ENCODE results near the gene SLC49A4. TPM values are rescaled to one million over a fixed set of nuclear protein-coding genes. Genes with fewer than 3 reads are reported as not detected.

Gene SLC49A4
- total RNA-seq, 2 experiments from 2014 or later: 2.4 TPM

DNA sequence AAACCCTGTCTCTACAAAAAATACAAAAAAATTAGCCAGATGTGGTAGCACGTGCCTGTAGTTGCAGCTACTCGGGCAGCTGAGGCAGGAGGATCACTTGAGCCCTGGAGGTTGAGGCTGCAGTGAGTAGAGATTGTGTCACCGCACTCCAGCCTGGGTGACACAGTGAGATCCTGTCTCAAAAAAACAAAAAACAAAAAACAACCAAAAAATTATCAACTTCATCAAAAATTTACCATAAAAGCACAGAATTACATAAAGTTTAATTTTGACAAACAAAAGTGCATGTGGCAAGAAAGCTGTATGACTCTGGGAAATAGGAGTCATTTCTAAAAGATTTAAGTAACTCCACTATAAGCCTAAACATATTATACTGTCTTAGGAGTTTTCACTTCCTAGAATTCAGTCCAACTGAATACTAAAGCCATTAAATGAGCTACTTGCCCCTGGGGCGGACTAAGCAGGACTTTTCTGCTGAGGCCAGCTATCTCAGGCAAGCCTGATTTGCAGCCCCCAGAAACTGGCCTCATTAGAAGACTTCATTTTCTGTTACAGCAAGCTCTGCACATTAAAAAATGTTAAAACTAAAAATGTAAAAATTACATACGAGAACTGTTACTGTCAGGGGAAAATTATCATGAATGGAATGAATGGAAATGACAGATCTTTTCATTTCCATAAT lies 24.2 kb upstream of the SLC49A4 start:
- no peaks in the 10 kb centered on the region for H3K9me3 Mint-ChIP-seq
- H3K4me1 Mint-ChIP-seq: peaks cover 1% of the 10 kb centered on the region
- DNase-seq: no peak
- H3K27me3 Mint-ChIP-seq: no peaks in the 10 kb centered on the region
- ChIA-PET POLR2A (no interaction called here), CTCF (no interaction called here)
- no peak overlapping the region for H3K27ac Mint-ChIP-seq
- no peak overlapping the region for H3K4me3 Mint-ChIP-seq
- H3K36me3 Mint-ChIP-seq (ENCODE audit: low read depth): peaks cover 2% of the 10 kb centered on the region

DNA sequence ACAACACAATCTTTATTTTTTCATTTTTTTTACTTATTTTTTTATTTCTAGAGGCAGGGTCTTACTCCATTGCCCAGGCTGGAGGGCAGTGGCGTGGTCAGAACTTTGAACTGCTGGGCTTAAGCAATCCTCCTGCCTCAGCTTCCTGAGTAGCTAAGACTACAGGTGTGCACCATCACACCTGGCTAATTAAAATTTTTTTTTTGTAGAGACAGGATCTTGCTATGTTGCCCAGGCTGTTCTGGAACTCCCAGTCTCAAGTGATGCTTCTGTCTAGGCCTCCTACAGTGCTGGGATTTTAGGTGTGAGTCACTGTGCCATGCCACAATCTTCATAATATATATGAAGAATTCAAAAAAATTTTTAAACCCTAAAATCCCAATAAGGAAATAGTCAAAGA lies 22.0 kb upstream of the SLC49A4 start:
- no peak overlapping the region for H3K27ac Mint-ChIP-seq
- ChIA-PET POLR2A (no interaction called here), CTCF (interaction anchor here (1.1 kb wide), 1 partner anchor 18 kb away, joined by 7 read pairs; no protein-coding TSS in a partner anchor)
- DNase-seq: no peak
- no peaks in the 10 kb centered on the region for H3K9me3 Mint-ChIP-seq
- H3K36me3 Mint-ChIP-seq (ENCODE audit: low read depth): peaks cover 2% of the 10 kb centered on the region
- no peaks in the 10 kb centered on the region for H3K27me3 Mint-ChIP-seq
- no peak overlapping the region for H3K4me3 Mint-ChIP-seq
- peaks cover 1% of the 10 kb centered on the region for H3K4me1 Mint-ChIP-seq

DNA sequence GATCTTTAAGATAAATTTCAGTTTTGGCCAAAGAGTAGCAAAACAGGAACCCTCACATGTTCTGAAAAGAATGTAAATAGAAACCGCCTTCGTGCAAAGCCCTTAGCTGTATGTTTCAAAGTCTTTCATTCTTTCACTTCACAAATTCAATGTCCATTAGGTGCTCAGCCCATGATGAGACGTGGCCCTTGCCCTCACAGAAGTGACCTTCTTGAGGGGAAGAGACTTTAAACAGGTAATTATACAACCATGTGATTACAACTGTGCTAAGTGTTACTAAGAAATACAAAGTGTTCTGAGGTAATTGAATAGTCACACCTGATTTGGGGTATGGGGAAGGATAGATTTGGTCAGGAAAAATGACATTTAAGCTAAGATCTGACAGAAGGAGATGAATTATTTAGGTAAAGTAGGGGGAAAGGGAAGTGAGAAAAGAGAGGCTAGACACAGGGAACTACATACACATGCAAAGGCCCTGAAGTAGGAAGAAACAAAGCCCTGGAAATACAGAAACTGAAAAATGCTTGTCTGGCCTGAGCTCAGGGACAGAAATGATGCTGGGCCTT lies 20.8 kb upstream of the SLC49A4 start:
- Mint-ChIP-seq H3K4me3 (no peak overlapping the region), H3K9me3 (no peaks in the 10 kb centered on the region), H3K27ac (no peak overlapping the region), H3K27me3 (no peaks in the 10 kb centered on the region), H3K36me3 (ENCODE audit: low read depth) (peaks cover 2% of the 10 kb centered on the region), H3K4me1 (peaks cover 1% of the 10 kb centered on the region)
- ChIA-PET POLR2A (no interaction called here), CTCF (no interaction called here)
- no peak for DNase-seq

DNA sequence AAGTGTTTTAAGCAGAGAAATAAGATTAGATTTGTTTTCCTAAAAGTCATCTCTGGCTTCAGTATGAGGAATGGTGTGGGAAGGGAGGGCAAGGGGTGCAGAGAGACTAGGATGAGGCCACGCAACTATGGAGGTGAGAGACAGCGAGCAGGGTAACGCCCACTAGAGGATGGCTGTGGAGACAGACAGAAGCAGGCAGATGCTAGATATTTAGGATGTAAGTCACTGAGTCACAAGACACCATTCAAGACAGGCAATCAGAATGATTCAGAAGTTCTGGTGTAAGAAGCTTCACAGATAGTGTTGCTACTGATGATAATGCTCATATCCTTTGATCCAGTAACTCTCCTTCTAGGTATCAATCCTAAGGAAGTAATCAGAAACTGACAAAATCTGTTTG lies 20.3 kb upstream of the SLC49A4 start:
- ChIA-PET CTCF (no interaction called here), POLR2A (no interaction called here)
- DNase-seq: no peak
- H3K27me3 Mint-ChIP-seq: no peaks in the 10 kb centered on the region
- H3K4me3 Mint-ChIP-seq: no peak overlapping the region
- peaks cover 2% of the 10 kb centered on the region for H3K36me3 Mint-ChIP-seq (ENCODE audit: low read depth)
- H3K27ac Mint-ChIP-seq: no peak overlapping the region
- H3K9me3 Mint-ChIP-seq: no peaks in the 10 kb centered on the region
- H3K4me1 Mint-ChIP-seq: no peaks in the 10 kb centered on the region

DNA sequence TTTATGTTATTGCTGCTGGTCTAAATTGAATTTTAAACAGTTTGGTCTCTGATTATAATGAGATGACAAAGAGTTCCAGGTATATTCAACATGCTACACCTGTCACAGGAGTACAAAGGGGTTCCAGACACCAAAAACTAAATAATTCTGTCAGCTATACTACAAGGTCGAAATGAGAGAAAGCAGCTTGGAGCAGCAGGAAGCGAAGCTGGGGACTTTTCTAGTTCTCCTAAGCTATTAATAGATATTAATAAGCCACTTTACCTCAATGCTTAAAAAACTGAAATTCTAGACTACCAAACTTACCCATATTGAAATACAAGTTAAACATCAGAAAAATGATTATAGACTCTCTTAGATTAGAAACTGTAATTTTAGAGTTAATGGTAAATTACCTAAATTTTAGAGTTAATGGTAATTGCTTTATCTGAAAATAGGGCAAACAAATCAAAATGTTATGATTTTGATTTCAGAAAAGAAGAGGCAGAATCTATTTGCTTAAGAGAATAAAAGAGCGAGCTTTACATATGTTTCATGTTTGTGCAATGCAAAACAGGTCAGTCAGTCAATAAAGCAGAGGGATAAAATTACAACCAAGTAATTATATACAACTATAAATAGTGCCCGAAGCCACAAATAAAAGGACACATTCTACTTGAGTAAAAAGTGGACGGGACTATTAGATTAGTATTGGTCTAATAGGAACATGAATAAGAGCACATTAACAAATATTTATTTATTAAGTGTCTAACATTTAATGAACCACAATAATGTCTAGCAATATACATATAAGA lies 18.0 kb upstream of the SLC49A4 start:
- no peak overlapping the region for H3K27ac Mint-ChIP-seq
- no peak overlapping the region for H3K4me3 Mint-ChIP-seq
- POLR2A ChIA-PET: no interaction called here
- H3K4me1 Mint-ChIP-seq: no peaks in the 10 kb centered on the region
- no peaks in the 10 kb centered on the region for H3K27me3 Mint-ChIP-seq
- CTCF ChIA-PET: interaction anchor here (0.7 to 0.8 kb wide), 2 partner anchors 8 to 97 kb away, joined by 3 to 4 read pairs; no protein-coding TSS in a partner anchor
- DNase-seq: no peak
- H3K36me3 Mint-ChIP-seq (ENCODE audit: low read depth): peaks cover 4% of the 10 kb centered on the region
- H3K9me3 Mint-ChIP-seq: no peaks in the 10 kb centered on the region

DNA sequence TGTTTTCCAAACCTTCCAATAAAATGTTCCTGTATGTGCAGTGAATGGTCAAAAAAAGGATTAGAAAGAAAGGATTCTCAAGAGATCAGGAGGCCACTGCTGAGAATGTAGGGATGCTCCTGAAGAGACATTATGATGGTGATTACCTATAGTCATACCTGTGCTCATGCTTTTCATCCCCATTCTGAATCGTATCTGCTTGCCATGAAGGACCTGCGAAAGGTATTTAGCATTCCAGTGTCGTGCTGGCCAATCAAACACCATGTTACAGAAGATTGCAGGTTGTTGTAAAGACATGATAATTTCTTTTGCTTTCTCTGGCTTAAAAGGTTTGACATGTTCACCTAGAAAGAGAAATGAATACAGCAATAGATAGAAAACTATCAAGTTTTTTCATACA lies 17.3 kb upstream of the SLC49A4 start:
- peaks cover 4% of the 10 kb centered on the region for H3K36me3 Mint-ChIP-seq (ENCODE audit: low read depth)
- ChIA-PET POLR2A (no interaction called here), CTCF (no interaction called here)
- no peaks in the 10 kb centered on the region for H3K4me1 Mint-ChIP-seq
- H3K4me3 Mint-ChIP-seq: no peak overlapping the region
- DNase-seq: no peak
- no peak overlapping the region for H3K27ac Mint-ChIP-seq
- H3K27me3 Mint-ChIP-seq: no peaks in the 10 kb centered on the region
- H3K9me3 Mint-ChIP-seq: no peaks in the 10 kb centered on the region

DNA sequence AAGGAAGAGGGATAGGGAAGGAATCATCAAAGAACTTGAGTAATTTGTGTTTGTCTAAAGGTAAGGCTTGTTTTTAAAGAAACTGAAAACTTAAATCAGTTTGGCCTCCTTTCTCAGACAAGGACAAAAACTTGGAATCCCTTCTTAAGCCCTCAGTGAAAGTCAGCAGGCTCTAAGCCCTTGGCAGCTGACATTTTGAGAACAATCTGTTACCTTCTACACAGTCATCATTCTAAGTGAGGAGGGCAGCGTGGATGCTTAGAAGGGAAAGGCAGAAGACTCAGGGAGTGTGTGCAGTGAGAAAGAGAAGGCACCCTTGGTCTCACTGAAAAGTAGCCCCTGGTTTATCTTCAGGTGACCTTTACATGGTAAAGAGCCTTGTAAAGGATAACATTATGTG lies 12.1 kb upstream of the SLC49A4 start:
- DNase-seq: no peak
- Mint-ChIP-seq H3K9me3 (no peaks in the 10 kb centered on the region), H3K27me3 (no peaks in the 10 kb centered on the region), H3K4me3 (no peak overlapping the region), H3K36me3 (ENCODE audit: low read depth) (peaks cover 4% of the 10 kb centered on the region), H3K4me1 (peaks cover 9% of the 10 kb centered on the region), H3K27ac (no peak overlapping the region)
- ChIA-PET CTCF (no interaction called here), POLR2A (no interaction called here)

DNA sequence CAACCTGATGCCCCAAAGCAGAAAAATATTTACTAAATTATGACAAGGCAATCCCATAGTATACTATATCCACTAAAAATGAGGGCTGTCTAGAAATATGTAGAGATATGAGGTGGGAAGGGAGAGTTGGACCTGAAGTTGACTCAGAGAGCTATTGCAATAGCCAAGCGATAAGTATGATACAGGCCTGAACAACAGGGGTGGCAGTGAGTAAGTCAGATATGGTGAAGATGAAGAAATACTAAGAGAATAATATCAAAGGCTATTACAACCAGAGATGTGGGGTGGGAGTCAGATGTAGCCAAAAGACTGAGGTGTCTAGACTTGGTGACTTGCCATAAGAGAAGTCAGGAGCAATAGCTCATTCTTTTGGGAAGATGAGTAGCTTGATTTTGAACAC lies 10.4 kb upstream of the SLC49A4 start:
- CTCF ChIA-PET: interaction anchor here (0.6 to 1.0 kb wide), 2 partner anchors 8 to 305 kb away, joined by 3 read pairs; no protein-coding TSS in a partner anchor
- Mint-ChIP-seq H3K4me3 (no peak overlapping the region), H3K36me3 (ENCODE audit: low read depth) (peaks cover 4% of the 10 kb centered on the region), H3K4me1 (peaks cover 13% of the 10 kb centered on the region), H3K9me3 (no peaks in the 10 kb centered on the region), H3K27ac (no peak overlapping the region), H3K27me3 (no peaks in the 10 kb centered on the region)
- POLR2A ChIA-PET: interaction anchor here (1.6 kb wide), 1 partner anchor 9 kb away, joined by 4 read pairs; the partner anchor contains the start of gene HSPBAP1
- DNase-seq: no peak

DNA sequence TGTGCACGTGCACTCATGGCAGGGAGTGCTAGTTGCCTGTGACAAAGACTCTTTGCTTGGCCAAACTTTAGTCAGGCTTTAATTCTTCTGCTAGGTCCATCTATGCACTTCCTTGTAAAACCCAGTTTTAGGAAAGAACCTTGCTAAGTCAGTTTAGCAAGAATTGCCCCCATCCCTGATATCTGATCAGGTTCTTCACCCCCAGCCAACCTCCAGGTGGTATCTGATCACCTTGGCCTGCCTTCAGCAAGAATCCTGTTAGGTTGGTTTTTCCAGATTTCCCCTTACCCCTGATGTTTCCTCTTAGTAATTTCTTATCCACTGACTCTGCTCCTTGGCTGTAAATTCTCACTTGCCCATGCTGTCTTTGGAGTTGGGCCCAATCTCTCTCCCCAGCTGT lies 9.6 kb upstream of the SLC49A4 start:
- H3K9me3 Mint-ChIP-seq: no peaks in the 10 kb centered on the region
- ChIA-PET POLR2A (interaction anchor here (1.6 kb wide), 1 partner anchor 8 kb away, joined by 4 read pairs; the partner anchor contains the start of gene HSPBAP1), CTCF (interaction anchor here (1.0 kb wide), 1 partner anchor 9 kb away, joined by 3 read pairs; no protein-coding TSS in a partner anchor)
- H3K4me1 Mint-ChIP-seq: peaks cover 13% of the 10 kb centered on the region
- DNase-seq: no peak
- no peak overlapping the region for H3K4me3 Mint-ChIP-seq
- peaks cover 4% of the 10 kb centered on the region for H3K36me3 Mint-ChIP-seq (ENCODE audit: low read depth)
- no peak overlapping the region for H3K27ac Mint-ChIP-seq
- H3K27me3 Mint-ChIP-seq: no peaks in the 10 kb centered on the region

DNA sequence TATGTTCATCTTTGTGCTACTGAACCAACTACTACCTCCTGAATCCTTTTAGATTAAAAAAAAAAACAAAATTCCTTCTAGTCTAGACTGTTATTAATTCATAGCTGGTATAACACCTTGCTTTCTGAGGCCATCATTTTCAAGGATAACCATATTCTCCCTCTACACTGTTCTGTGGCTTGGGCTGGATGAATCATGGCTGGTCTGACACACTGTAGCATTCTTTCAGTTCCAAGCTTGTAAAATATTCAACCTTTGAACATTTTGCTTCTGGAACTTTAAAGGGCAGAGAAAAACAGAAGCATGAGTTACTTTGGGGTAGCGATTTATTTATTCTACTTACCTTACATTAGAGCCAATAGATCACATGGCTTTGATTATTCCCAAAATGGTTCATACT lies 8.8 kb upstream of the SLC49A4 start:
- peaks cover 13% of the 10 kb centered on the region for H3K4me1 Mint-ChIP-seq
- H3K9me3 Mint-ChIP-seq: no peaks in the 10 kb centered on the region
- no peak for DNase-seq
- ChIA-PET POLR2A (no interaction called here), CTCF (no interaction called here)
- no peak overlapping the region for H3K4me3 Mint-ChIP-seq
- H3K27ac Mint-ChIP-seq: no peak overlapping the region
- no peaks in the 10 kb centered on the region for H3K27me3 Mint-ChIP-seq
- peaks cover 4% of the 10 kb centered on the region for H3K36me3 Mint-ChIP-seq (ENCODE audit: low read depth)

DNA sequence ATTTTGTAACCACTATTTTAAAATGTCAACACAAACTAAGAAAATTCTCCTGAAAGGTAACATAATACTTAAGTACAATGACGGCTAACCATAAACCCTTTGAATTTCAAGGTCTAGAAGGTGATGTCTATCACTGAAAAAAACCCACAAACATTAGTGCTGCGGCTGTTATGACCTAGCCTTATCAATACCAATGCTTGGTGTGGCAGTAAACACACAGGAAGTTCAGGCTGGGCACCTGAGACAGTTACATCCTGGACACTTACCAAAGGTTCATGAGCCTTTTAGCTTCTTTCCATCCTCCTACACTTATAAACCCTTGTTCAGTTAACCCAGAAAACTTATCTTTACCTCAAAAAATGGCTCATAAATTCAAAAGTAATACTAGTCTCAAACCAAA lies 7.0 kb upstream of the SLC49A4 start:
- CTCF ChIA-PET: no interaction called here
- H3K27ac Mint-ChIP-seq: no peak overlapping the region
- DNase-seq: no peak
- H3K27me3 Mint-ChIP-seq: no peaks in the 10 kb centered on the region
- H3K9me3 Mint-ChIP-seq: no peaks in the 10 kb centered on the region
- no peak overlapping the region for H3K4me3 Mint-ChIP-seq
- peaks cover 15% of the 10 kb centered on the region for H3K4me1 Mint-ChIP-seq
- POLR2A ChIA-PET: no interaction called here
- no peaks in the 10 kb centered on the region for H3K36me3 Mint-ChIP-seq (ENCODE audit: low read depth)

DNA sequence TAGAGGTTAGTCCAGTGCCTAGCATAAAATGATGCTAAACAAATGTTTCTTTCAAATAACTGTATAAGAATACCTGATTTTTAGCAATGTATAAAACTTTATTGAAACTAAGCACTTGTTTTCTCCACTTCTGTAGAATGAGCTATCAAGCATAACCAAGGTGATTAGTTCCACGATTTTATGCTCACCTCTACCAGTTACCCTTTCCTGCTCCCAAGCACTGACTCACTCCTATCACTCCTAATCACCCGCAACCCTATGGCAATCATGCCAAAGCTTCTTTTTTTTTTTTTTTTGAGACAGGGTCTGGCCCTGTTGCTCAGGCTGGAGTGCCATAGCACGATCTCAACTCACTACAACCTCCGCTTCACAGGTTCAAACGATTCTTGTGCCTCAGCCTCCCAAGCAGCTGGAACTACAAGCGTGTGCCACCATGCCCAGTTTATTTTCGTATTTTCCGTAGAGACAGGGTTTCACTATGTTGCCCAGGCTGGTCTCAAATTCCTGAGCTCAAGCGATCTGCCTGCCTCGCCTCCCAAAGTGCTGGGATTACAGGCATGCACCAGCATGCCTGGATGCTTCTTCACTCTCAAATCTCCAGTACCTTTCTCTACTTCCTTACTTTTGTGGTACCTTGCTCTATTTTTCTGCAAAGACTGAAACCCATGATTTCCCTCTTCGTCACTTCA lies 5.1 kb upstream of the SLC49A4 start:
- H3K36me3 Mint-ChIP-seq (ENCODE audit: low read depth): no peaks in the 10 kb centered on the region
- no peaks in the 10 kb centered on the region for H3K9me3 Mint-ChIP-seq
- H3K27ac Mint-ChIP-seq: no peak overlapping the region
- CTCF ChIA-PET: no interaction called here
- no peaks in the 10 kb centered on the region for H3K27me3 Mint-ChIP-seq
- no peak for DNase-seq
- POLR2A ChIA-PET: no interaction called here
- H3K4me1 Mint-ChIP-seq: peaks cover 27% of the 10 kb centered on the region
- H3K4me3 Mint-ChIP-seq: no peak overlapping the region

Data from activated CD4-positive, alpha-beta memory T cell treated with anti-CD3 and anti-CD28 coated beads, Interleukin-2, amount 10 ng/mL, durations not matched to agents 7 days and 5 days (primary cell).